NCI-H2196 (cell line): ENCODE measurements around the gene HYI.
A peak's percentile ranks its signal among the peaks of the same experiment; 100 is the strongest.
"Not testable (repeated sequence)": the region's sequence is repeated elsewhere in the genome, so short reads cannot be mapped to it uniquely, and the experiment has no call there.

Experiments used
- DNase-seq: peaks from one replicate; lab custom pipeline; 2025; ENCODE audit not compliant: unreplicated experiment; lab: John Stamatoyannopoulos, UW

Gene HYI

GRCh38 chr1:43453442-43454269 is at the start of gene HYI:
Gene HYI, minus strand, starts transcription at chr1:43453931. Its CDS starts 138 bp downstream, at chr1:43453793.
- peak; percentile 87 for DNase-seq

GRCh38 chr1:43501806-43502205 is 48.1 kb upstream of the HYI start:
- DNase-seq = not testable (repeated sequence)

- DNase-seq = no peak
Observed at GRCh38 chr1:43499898-43500297, 46.2 kb upstream of the HYI start.

GRCh38 chr1:43495204-43495603 is 41.5 kb upstream of the HYI start:
- no peak for DNase-seq

- no peak for DNase-seq
Observed at GRCh38 chr1:43493661-43494450, 40.1 kb upstream of the HYI start.

GRCh38 chr1:43492826-43493225 is 39.1 kb upstream of the HYI start:
- no peak for DNase-seq

GRCh38 chr1:43491061-43491460 is 37.3 kb upstream of the HYI start:
- DNase-seq = no peak

- DNase-seq = no peak
Observed at GRCh38 chr1:43488165-43488564, 34.4 kb upstream of the HYI start.

- DNase-seq = no peak
Observed at GRCh38 chr1:43484367-43484766, 30.6 kb upstream of the HYI start.

GRCh38 chr1:43482215-43482614 is 28.5 kb upstream of the HYI start:
- no peak for DNase-seq

- DNase-seq = no peak
Observed at GRCh38 chr1:43481491-43481890, 27.8 kb upstream of the HYI start.

GRCh38 chr1:43479414-43479813 is 25.7 kb upstream of the HYI start:
- DNase-seq = no peak

GRCh38 chr1:43477716-43478115 is 24.0 kb upstream of the HYI start:
- no peak for DNase-seq

- not testable (repeated sequence) for DNase-seq
Observed at GRCh38 chr1:43475611-43476401, 22.1 kb upstream of the HYI start.

GRCh38 chr1:43473463-43473862 is 19.7 kb upstream of the HYI start:
- no peak for DNase-seq

- not testable (repeated sequence) for DNase-seq
Observed at GRCh38 chr1:43472463-43473151, 18.9 kb upstream of the HYI start.

- DNase-seq = no peak
Observed at GRCh38 chr1:43472087-43472462, 18.3 kb upstream of the HYI start.

- no peak for DNase-seq
Observed at GRCh38 chr1:43469932-43470331, 16.2 kb upstream of the HYI start.

- DNase-seq = no peak
Observed at GRCh38 chr1:43468414-43468813, 14.7 kb upstream of the HYI start.

GRCh38 chr1:43466403-43466802 is 12.7 kb upstream of the HYI start:
- DNase-seq = peak; percentile 13
